ENCODE data around the gene BPIFB1. TPM values are rescaled to one million over a fixed set of nuclear protein-coding genes. Genes with fewer than 3 reads are reported as not detected.

BPIFB1 gene
- total and polyA plus RNA-seq, 2 of the 13 experiments (the other 11 are each of a cell fraction or from before 2014, with no cell fraction given), result 0.82 to 4.4 TPM

GRCh38 chr20:33291830-33292355, 8.9 kb downstream of the BPIFB1 start (continued):
- TF ChIP-seq UBTF (CRISPR knock-in tag; IDR thresholded peaks at IDR 0.05) (peak; percentile 16; the same call in 1 of the 2 replicates), FOXK1 (CRISPR knock-in tag; IDR thresholded peaks at IDR 0.05; ENCODE audit: borderline replicate concordance, low read depth) (no peak), ZBTB7B (CRISPR knock-in tag; IDR thresholded peaks at IDR 0.05) (0 out of 2 replicates have a peak, but pooled peaks have one; percentile 38), ARID3A (IDR thresholded peaks at IDR 0.05; ENCODE audit: low read depth, low read length) (no peak), ZNF441 (CRISPR knock-in tag; IDR thresholded peaks at IDR 0.05; ENCODE audit: borderline replicate concordance) (no peak), ZNF761 (CRISPR knock-in tag; conservative IDR thresholded peaks at IDR 0.05) (no peak), RBAK (CRISPR knock-in tag; IDR thresholded peaks at IDR 0.05) (no peak), ZBTB43 (CRISPR knock-in tag; conservative IDR thresholded peaks at IDR 0.05) (no peak), SNAPC5 (CRISPR knock-in tag; IDR thresholded peaks at IDR 0.05; ENCODE audit: borderline replicate concordance) (no peak), YY1 (IDR thresholded peaks at IDR 0.05; ENCODE audit: insufficient read depth, insufficient replicate concordance, low read depth, low read length) (peak; percentile 38), ZFP37 (CRISPR knock-in tag; IDR thresholded peaks at IDR 0.05; ENCODE audit: borderline replicate concordance) (no peak), ZFP90 (CRISPR knock-in tag; IDR thresholded peaks at IDR 0.05; ENCODE audit: borderline replicate concordance) (no peak), PREB (CRISPR knock-in tag; IDR thresholded peaks at IDR 0.05) (no peak), MXD4 (CRISPR knock-in tag; IDR thresholded peaks at IDR 0.05) (no peak), CSRNP2 (CRISPR knock-in tag; conservative IDR thresholded peaks at IDR 0.05; ENCODE audit: low read depth) (0 out of 2 replicates have a peak, but pooled peaks have one; percentile 59), ZFP36L2 (CRISPR knock-in tag; IDR thresholded peaks at IDR 0.05) (peak; percentile 22; the same call in 1 of the 2 replicates), SIN3B (IDR thresholded peaks at IDR 0.05; ENCODE audit: low read length) (peak; percentile 49; the same call in 1 of the 2 replicates), ZNF564 (CRISPR knock-in tag; IDR thresholded peaks at IDR 0.05) (no peak), NCOR1 (IDR thresholded peaks at IDR 0.05; ENCODE audit: borderline replicate concordance, low read length) (no peak), ZNF263 (CRISPR knock-in tag; IDR thresholded peaks at IDR 0.05) (no peak), XBP1 (CRISPR knock-in tag; IDR thresholded peaks at IDR 0.05) (no peak), DDIT3 (CRISPR knock-in tag; IDR thresholded peaks at IDR 0.05) (no peak)

All from HepG2 (cell line).